Thymus (tissue), 11 donors: Measurements from ENCODE around the gene BBOX1. TPM values are rescaled to one million over a fixed set of nuclear protein-coding genes. Genes with fewer than 3 reads are reported as not detected.

Experiments used
- DNase-seq, 9 donors: peaks; one replicate each; pipeline ENCODE4 v3.0.0-alpha.2; 2013; ENCODE audit warnings: low spot score in 9 of 9, low read depth in 6 of 9, missing footprints in 1 of 9
- H3K27ac ChIP-seq, 2 donors: one replicate each; pipeline ENCODE4 v1.5.1; 2013; ENCODE audit warnings: control low read depth in 1 of 2, low read depth in 1 of 2, low read length in 1 of 2, mild to moderate bottlenecking in 1 of 2, moderate library complexity in 1 of 2
- H3K27me3 ChIP-seq, 2 donors: one replicate each; pipeline ENCODE4 v1.5.1; 2013; ENCODE audit warnings: low read length in 1 of 2; ENCODE audit not compliant: control insufficient read depth in 2 of 2, insufficient read depth in 1 of 2
- H3K36me3 ChIP-seq, 2 donors: one replicate each; pipeline ENCODE4 v1.5.1; 2013; ENCODE audit warnings: low read length in 1 of 2, mild to moderate bottlenecking in 1 of 2, moderate library complexity in 1 of 2; ENCODE audit not compliant: control insufficient read depth in 2 of 2, insufficient read depth in 2 of 2
- H3K4me1 ChIP-seq, 2 donors: one replicate each; pipeline ENCODE4 v1.5.1; 2013; ENCODE audit warnings: low read length in 2 of 2; ENCODE audit not compliant: control insufficient read depth in 2 of 2, insufficient read depth in 2 of 2
- H3K4me3 ChIP-seq, 2 donors: one replicate each; pipeline ENCODE4 v1.5.1; 2013; ENCODE audit warnings: low read length in 2 of 2, control low read depth in 1 of 2, mild to moderate bottlenecking in 1 of 2
- H3K9me3 ChIP-seq, 2 donors: one replicate each; pipeline ENCODE4 v1.5.1; 2013; ENCODE audit warnings: low read length in 1 of 2, mild to moderate bottlenecking in 1 of 2; ENCODE audit not compliant: control insufficient read depth in 2 of 2, insufficient read depth in 1 of 2
- WGBS: extraction: QIAGEN DNeasy Blood & Tissue Kit; methylation state at CpG from one replicate; pipeline ENCODE4 v1.1.7; 2013; 5-methylcytosine and 5-hydroxymethylcytosine counted together
- polyA plus RNA-seq: library from polyadenylated mRNA; stranded (reverse); fragments of 200-250 nt; gene quantifications from one replicate; pipeline ENCODE4 v1.2.3, GENCODE V29; 2013
- total RNA-seq: library from RNA; stranded (reverse); fragments of 120-200 nt; gene quantifications from one replicate; pipeline ENCODE4 v1.2.4, GENCODE V29; 2013
- donor health status: healthy.

BBOX1 gene
- total and polyA plus RNA-seq, 2 donors, result 0.42 to 8.5 TPM

GRCh38 chr11:27108809-27109208 lies 68.2 kb downstream of the BBOX1 start:
- no peak overlapping the region for H3K27ac ChIP-seq
- no peaks in the 10 kb centered on the region for H3K36me3 ChIP-seq
- H3K9me3 ChIP-seq, result no peaks in the 10 kb centered on the region
- H3K4me1 ChIP-seq, result no peaks in the 10 kb centered on the region
- H3K27me3 ChIP-seq, result no peaks in the 10 kb centered on the region
- DNase-seq, result no peak
- 82% methylated on average over 4 of the region's 4 CpGs for WGBS
- no peak overlapping the region for H3K4me3 ChIP-seq

GRCh38 chr11:27111896-27112295 lies 71.3 kb downstream of the BBOX1 start:
- Histone ChIP-seq H3K9me3 (no peaks in the 10 kb centered on the region), H3K4me3 (no peak overlapping the region), H3K27me3 (no peaks in the 10 kb centered on the region), H3K27ac (no peak overlapping the region), H3K4me1 (no peaks in the 10 kb centered on the region), H3K36me3 (no peaks in the 10 kb centered on the region)
- DNase-seq, result no peak
- 86% methylated on average over 2 of the region's 2 CpGs for WGBS

- no peak for DNase-seq
- Histone ChIP-seq H3K36me3 (no peaks in the 10 kb centered on the region), H3K4me3 (no peak overlapping the region), H3K4me1 (no peaks in the 10 kb centered on the region), H3K27me3 (no peaks in the 10 kb centered on the region), H3K9me3 (no peaks in the 10 kb centered on the region), H3K27ac (no peak overlapping the region)
- WGBS, result 96% methylated on average over 1 of the region's 1 CpG
Measured at GRCh38 chr11:27112946-27113345, 72.3 kb downstream of the BBOX1 start.

GRCh38 chr11:27115051-27115650 lies 74.5 kb downstream of the BBOX1 start:
- no peaks in the 10 kb centered on the region for H3K9me3 ChIP-seq
- peak in 1 of 9 donors; percentile 1 for DNase-seq
- WGBS, result 82% methylated on average over 3 of the region's 3 CpGs

GRCh38 chr11:27116684-27117083 lies 76.1 kb downstream of the BBOX1 start:
- Histone ChIP-seq H3K9me3 (no peaks in the 10 kb centered on the region), H3K27me3 (no peaks in the 10 kb centered on the region), H3K4me1 (no peaks in the 10 kb centered on the region), H3K27ac (no peak overlapping the region), H3K36me3 (no peaks in the 10 kb centered on the region), H3K4me3 (no peak overlapping the region)
- DNase-seq, result no peak
- 37% methylated on average over 1 of the region's 1 CpG for WGBS

More at GRCh38 chr11:27115051-27115650, 74.5 kb downstream of the BBOX1 start:
- peak overlapping the region in 1 of 2 donors; percentile 37 for H3K27ac ChIP-seq
- H3K4me3 ChIP-seq, result no peak overlapping the region
- no peaks in the 10 kb centered on the region for H3K4me1 ChIP-seq
- no peaks in the 10 kb centered on the region for H3K27me3 ChIP-seq
- H3K36me3 ChIP-seq, result no peaks in the 10 kb centered on the region

GRCh38 chr11:27118371-27118770 lies 77.8 kb downstream of the BBOX1 start:
- no peaks in the 10 kb centered on the region for H3K36me3 ChIP-seq
- no peak for DNase-seq
- H3K27ac ChIP-seq, result no peak overlapping the region
- H3K4me1 ChIP-seq, result no peaks in the 10 kb centered on the region
- no peaks in the 10 kb centered on the region for H3K27me3 ChIP-seq
- no peaks in the 10 kb centered on the region for H3K9me3 ChIP-seq
- H3K4me3 ChIP-seq, result no peak overlapping the region
- WGBS, result 84% methylated on average over 2 of the region's 2 CpGs

- no peaks in the 10 kb centered on the region for H3K36me3 ChIP-seq
- DNase-seq, result no peak
- no peaks in the 10 kb centered on the region for H3K4me1 ChIP-seq
- no peak overlapping the region for H3K27ac ChIP-seq
- 85% methylated on average over 3 of the region's 3 CpGs for WGBS
- no peaks in the 10 kb centered on the region for H3K27me3 ChIP-seq
- no peak overlapping the region for H3K4me3 ChIP-seq
- H3K9me3 ChIP-seq, result no peaks in the 10 kb centered on the region
Measured at GRCh38 chr11:27118949-27119348, 78.3 kb downstream of the BBOX1 start.

GRCh38 chr11:27119396-27119795 lies 78.8 kb downstream of the BBOX1 start:
- no peak for DNase-seq
- no peaks in the 10 kb centered on the region for H3K4me1 ChIP-seq
- no peak overlapping the region for H3K27ac ChIP-seq
- no peak overlapping the region for H3K4me3 ChIP-seq
- H3K27me3 ChIP-seq, result no peaks in the 10 kb centered on the region
- no peaks in the 10 kb centered on the region for H3K9me3 ChIP-seq
- H3K36me3 ChIP-seq, result no peaks in the 10 kb centered on the region

GRCh38 chr11:27120211-27120610 lies 79.6 kb downstream of the BBOX1 start:
- no peaks in the 10 kb centered on the region for H3K9me3 ChIP-seq
- H3K27ac ChIP-seq, result no peak overlapping the region
- H3K4me3 ChIP-seq, result no peak overlapping the region
- H3K4me1 ChIP-seq, result no peaks in the 10 kb centered on the region
- WGBS, result 95% methylated on average over 1 of the region's 1 CpG
- H3K27me3 ChIP-seq, result no peaks in the 10 kb centered on the region
- no peak for DNase-seq
- H3K36me3 ChIP-seq, result no peaks in the 10 kb centered on the region

- H3K27ac ChIP-seq, result no peak overlapping the region
- no peaks in the 10 kb centered on the region for H3K9me3 ChIP-seq
- no peak for DNase-seq
- no peak overlapping the region for H3K4me3 ChIP-seq
- 82% methylated on average over 4 of the region's 4 CpGs for WGBS
- H3K36me3 ChIP-seq, result no peaks in the 10 kb centered on the region
- no peaks in the 10 kb centered on the region for H3K27me3 ChIP-seq
- no peaks in the 10 kb centered on the region for H3K4me1 ChIP-seq
Measured at GRCh38 chr11:27122001-27122400, 81.4 kb downstream of the BBOX1 start.
